ENCODE measurements around the gene ZNF784.

GRCh38 chr19:55673889-55674288 lies 49.5 kb upstream of the ZNF784 start:
- TF ChIP-seq ZNF274 (IDR thresholded peaks at IDR 0.05; ENCODE audit: insufficient read depth, insufficient read length), result no peak
- no peak for TF ChIP-seq TAF1 (IDR thresholded peaks at IDR 0.05; ENCODE audit: borderline replicate concordance, low read depth, low read length)
- no peak for TF ChIP-seq CEBPZ (IDR thresholded peaks at IDR 0.05; ENCODE audit: low read depth, low read length)
- no peak for TF ChIP-seq POLR2A (IDR thresholded peaks at IDR 0.05; ENCODE audit: low read depth, low read length)
- TF ChIP-seq CTCF (IDR thresholded peaks at IDR 0.05 in 2 of 3, conservative IDR thresholded peaks at IDR 0.05 in 1 of 3; ENCODE audit: control insufficient read depth in 2 of 3, extremely low read depth in 1 of 3, insufficient read depth in 1 of 3, low read depth in 3 of 3, low read length in 3 of 3), result no peak
- TF ChIP-seq NFIC (IDR thresholded peaks at IDR 0.05; ENCODE audit: low read depth, low read length), result no peak
